ENCODE results near the gene PTPN9.
"Not testable (repeated sequence)": the region's sequence is repeated elsewhere in the genome, so short reads cannot be mapped to it uniquely, and the experiment has no call there.

Gene PTPN9

DNA sequence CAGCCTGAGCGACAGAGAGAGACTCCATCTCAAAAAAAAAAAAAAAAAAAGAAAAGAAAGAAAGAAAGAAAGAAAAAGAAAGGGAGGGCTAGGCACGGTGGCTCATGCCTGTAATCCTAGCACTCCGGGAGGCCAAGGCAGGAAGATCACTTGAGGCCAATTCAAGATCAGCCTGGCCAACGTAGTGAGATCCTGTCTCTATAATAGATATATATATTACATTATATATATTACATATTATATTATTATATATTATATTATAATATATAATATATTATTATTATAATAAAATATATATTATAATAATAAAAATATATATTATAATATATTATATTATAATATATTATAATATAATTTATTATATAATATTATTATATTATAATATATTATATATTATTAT is 48.9 kb downstream of the PTPN9 start:
- no peak for DNase-seq

DNA sequence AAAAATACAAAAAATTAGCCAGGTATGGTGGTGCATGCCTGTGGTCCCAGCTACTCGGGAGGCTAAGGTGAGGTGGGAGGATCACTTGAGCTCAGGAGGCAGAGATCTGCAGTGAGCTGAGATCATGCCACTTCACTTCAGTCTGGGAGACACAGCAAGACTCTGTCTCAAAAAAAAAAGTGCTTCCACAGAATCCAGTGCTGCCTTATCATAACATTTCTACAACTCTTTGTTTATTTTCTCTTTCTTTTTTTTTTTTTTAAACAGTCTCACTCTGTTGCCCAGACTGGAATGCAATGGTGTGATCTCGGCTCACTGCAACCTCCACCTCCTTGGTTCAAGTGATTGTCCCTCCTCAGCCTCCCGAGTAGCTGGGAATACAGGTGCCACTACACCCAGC is 53.4 kb downstream of the PTPN9 start:
- not testable (repeated sequence) for DNase-seq

DNA sequence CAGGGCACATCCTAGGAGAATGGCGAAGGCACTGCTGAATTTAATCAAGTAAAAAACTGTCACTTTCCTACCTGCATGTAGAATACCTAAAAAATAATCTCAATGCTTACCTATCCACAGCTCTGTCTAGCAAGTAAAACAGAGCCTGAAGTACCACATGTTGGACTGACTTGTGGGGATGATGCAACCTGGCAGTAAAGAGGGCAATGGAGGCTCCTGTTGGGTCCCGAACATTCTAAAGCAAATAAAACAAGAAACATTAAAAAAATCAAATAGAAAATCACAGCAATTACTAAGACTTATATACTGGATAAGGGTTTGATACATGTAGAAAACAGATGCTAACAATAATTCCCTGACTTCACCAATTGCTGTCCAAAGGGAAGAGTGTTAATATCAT is 56.1 kb downstream of the PTPN9 start:
- DNase-seq = no peak

DNA sequence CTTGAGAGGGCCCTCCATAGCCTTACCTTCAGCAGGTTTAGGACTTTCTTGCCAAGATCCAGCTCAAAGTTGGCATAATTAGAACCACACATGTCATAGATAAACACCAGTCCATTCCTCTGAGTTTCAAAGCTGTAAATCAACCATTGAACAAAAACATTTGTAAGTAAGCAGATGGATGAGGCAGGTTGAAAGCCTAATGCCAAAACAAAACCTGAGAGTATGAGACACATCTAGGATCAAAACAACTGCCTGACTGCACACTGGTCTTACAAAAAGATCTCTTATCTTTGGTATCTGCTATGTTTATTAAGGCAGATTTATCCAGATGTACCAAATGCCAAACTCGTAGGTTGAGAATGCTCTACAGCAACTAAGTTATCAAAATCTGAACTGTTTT is 61.9 kb downstream of the PTPN9 start:
- DNase-seq = no peak

DNA sequence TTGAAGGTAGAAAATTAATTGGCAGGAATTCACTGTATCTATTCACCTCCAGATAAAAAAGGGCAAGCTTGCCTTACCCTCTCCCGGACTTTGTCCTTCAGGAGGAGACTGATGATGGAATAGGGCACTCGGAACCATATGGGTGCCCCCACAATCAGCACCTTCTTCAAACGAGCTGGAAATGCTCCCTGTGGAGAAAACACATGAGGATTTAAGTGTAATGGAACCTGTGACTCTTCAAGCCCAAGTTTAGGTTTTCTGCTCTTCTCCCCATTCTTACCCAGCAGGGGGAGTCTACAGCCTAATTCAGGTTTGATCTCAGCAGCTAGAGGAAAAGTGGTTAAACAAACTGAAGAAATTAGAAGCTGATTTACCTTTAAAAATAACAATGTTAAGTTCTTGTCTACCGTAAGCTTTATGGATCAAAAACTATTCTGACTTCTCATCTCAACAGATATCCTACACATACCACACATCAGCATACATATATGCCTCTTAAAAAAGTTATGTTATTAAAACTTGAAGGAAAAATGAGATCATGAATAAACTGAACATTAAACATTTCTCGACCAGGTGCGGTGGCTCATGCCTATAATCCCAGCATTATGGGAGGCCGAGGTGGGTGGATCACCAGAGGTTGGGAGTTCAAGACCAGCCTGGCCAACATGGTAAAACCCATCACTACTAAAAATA is 70.1 kb downstream of the PTPN9 start:
- no peak for DNase-seq

DNA sequence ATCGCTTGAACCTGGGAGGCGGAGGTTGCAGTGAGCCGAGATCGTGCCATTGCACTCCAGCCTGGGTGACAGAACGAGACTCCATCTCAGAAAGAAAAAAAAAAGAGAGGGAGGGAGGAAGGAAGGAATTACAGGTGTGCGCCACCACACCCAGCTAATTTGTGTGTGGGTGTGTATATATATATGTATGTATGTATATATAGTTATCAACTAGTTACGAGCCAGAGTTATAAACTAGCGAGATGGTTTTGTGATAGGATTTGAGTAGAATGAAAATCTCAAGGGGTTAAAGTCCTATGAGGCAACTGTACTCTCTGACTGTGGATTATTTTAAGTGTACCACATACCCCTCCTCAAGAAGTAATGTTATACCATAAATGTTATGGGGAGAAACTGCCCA is 76.8 kb downstream of the PTPN9 start:
- DNase-seq = no peak

DNA sequence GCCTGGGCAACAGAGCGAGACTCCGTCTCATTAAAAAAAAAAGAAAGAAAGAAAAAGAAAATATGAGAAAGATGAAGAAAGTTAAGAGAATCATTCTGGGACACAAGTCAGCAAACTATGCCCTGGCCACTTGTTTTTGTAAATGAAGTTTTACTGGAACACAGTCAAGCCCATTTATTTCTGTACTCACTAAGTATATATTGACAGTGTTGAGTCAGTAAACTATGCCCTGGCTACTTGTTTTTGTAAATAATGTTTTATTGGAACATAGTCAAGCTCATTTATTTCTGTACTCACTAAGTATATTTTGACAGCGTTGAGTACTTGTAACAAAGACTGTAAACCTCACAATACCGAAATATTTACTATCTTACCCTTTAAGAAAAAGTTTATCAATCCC is 85.4 kb downstream of the PTPN9 start:
- DNase-seq = no peak

DNA sequence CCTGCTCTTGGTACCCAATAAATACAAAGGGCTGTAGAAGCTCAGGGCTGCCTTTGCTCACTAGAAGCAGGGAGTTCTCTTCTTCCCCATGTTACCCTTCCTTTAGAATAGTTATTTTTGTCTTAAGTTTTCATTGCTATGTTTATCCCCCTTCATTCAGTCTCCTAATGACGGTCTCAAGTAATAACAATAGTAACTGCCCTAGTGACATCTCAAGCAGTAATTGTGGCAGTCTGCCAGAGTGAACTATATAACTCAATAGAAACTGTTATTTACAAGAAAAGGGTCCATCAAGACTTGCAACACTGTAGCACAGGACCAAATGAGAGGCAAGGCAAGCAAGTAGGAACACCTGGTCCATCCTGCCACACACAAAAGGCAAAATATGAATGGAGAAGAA is 95.2 kb downstream of the PTPN9 start:
- no peak for DNase-seq

DNA sequence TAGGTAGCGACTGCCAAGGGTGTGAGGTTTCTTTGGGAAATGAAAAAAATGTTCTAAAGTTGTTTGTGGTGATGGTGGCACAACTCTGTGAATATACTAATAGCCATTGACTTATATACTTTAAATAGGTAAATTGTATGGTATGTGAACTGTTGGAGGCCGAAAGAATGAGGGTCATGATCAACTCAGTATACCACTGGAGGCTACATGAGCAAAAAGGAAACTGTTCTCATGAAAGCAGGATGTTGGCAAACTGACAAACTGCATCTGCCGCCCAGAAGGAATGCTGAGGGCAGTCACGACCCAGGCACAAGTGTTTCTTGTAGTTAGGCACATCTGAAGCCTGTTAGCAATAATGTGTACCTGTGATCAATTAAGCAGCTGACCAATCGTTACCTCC is 95.6 kb downstream of the PTPN9 start:
- DNase-seq = not testable (repeated sequence)

DNA sequence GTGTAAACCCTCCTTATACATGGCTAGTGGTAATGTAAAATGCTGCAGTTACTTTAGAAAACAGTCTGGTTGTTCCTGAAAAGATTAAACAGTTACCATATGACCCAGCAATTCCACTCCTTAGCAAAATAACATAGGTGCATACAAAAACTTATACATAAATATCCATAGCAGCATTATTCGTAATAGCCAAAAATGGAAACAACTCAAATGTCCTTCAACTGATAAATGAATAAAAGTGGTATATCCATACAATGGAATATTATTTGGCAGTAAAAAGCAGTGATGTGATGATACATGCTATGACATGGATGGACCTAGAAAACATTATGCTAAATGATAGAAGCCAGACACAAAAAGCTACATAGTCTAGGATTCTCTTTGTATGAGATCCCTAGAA is 96.0 kb downstream of the PTPN9 start:
- no peak for DNase-seq

DNA sequence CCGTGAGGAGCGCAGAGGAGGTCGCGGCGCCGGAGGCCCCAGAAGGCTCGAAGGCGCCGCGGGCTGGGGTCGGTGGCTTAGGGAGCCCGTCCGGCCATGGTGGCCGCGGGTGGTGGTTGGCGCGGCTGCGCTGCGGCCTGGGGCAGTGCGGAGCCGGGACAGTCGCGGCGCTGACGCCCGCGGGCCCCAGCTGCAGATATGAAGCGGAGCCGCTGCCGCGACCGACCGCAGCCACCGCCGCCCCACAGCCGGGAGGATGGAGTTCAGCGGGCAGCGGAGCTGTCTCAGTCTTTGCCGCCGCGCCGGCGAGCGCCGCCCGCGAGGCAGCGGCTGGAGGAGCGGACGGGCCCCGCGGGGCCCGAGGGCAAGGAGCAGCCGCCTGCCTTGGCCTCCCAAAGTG is 98.7 kb downstream of the PTPN9 start:
- DNase-seq = not testable (repeated sequence)

DNA sequence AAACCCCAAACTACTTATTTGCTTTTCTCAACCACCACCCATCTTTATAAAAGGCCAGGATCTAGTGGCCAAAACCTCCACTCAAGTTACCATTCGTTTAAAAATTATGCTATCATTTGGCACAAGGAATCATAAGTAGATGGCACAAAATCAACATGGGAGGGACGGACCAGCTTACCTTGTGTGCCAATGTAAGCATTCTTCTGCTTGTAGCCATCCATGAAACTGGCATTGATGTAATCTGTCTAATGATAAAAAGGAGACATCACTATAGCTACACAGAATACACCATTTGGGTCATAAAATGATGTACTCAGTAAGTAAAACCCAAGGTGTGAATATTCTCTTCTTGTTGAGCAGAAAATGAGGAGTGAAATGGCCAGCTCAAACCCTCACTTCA is 99.4 kb downstream of the PTPN9 start:
- DNase-seq = no peak

DNA sequence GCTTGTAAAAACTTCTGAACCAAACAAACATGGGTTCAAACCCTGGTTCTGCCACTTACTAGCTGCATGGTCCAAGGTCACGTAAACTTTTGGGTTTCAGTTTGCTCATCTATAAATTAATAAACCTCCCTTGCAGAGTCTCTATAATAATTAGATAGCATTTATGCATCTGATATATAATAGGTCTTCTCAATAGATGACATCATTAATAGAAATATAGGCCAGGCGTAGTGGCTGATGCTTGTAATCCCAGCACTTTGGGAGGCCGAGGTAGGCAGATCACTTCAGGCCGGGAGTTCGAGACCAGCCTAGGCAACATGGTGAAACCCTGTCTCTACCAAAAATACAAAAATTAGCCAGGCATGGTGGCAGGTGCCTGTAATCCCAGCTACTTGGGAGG is 102.0 kb downstream of the PTPN9 start:
- DNase-seq = not testable (repeated sequence)

DNA sequence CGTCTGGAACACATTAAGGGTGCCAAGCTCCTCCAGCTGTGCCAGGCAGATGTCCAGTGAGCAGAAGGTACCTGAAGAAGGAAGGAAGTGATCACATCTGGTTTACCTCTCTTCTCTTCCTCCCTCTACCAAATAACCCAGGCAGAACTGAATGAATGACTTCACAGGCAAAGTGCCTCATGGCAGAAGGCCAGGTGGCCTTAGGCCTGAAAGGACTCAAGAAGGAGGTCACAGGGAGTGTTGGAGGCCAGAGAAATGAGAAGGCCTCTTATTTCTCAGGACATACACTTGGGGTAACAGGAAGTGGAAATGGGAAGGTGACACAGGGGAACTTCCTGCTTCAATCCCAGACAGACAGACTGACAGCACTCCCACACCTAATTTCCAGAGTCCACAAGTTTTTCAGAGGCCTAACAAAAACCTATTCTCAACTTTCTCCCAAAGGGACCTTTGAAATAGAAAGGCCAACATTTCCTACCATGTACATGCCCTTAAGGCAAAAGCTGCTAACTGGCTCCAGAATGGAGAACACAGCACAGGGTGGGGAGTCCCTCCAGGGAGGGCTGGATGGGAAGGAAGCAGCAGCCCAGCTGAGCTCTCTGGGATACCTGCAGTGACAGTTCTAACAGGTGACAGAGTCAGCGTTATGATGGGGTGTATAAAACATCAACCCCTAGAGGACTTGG is 110.1 kb downstream of the PTPN9 start:
- no peak for DNase-seq

DNA sequence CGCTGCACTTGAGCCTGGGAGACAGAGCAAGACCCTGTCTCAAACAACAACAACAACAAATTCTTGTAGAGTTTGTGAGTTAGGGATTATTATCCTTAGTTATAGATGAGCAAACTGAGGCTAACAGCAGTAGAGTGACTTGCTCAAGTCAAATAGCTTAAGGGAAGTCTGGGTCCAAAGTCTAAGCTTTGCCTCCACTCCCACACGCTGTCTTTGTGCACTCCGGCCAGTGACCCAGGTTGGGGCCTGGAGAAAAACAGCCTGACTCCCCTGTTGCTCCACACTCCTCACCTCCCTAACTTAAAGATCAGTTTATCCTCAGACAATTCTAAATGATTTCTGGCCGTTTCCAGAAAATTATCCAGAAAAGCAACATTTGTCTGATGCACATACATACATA is 118.5 kb downstream of the PTPN9 start:
- no peak for DNase-seq

DNA sequence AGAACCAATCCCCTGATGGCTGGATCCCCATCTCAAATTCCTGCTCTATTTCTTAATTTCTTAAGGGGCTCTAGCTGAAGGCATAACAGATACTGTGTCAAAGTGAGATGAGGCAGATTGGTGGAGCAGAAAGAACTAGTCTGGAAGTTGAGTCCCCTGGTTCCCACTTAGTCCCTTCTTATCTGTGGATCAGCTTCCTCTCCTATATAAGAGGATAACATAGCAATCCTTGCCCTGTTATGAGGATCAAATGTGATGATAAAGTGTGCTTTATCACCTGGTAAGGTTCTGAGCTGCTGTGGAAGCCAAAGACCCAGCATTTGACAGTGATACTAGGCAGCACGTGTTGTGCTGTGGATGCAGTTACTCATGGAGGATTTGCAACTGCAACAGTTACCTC is 119.5 kb downstream of the PTPN9 start:
- DNase-seq = no peak

DNA sequence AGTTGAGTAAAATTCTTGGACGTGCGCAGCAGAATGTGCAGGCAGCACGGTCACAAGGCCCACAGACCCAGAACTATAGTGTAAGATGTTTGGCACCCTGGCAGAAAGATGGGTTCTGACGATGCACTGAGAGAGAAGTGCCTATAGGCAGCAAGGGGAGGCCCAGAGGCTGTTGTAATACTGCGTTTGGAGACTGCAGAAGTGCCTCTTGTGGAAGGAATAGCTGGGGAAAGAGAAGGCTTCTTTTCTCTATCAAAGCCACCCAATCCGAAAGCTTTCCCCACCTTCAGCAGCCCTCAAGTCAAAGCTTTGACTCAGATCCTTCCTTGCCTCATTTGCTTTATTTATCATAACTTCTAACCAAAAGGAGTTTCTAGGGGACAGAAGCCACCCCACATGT is 122.4 kb downstream of the PTPN9 start:
- no peak for DNase-seq

DNA sequence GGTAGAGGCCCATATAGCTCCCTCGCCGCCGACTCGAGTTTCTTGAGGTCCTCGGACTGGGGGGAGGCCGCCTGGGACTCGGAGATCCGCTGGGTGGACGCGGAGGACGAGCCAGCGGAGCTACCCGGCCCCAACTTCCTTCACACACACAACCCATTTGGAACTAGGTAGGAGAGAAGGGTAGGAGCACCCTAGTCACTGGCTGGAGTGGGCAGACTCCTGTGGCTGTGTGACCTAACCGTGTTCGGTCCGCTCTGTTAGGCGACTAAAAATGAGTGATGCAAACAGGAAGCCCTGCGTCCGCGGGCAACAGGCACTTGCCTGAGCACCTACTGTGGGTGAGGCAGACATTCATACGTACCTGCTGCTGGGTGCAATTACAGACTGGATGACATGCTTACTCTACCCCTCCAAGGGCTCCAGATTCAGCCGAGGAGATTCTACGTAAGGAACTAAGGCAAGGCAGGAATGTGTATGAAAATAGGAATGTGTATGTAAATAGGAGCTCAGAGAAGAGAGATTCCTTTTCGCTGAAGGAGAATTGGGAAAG is 123.1 kb downstream of the PTPN9 start:
- DNase-seq = peak; percentile 85

DNA sequence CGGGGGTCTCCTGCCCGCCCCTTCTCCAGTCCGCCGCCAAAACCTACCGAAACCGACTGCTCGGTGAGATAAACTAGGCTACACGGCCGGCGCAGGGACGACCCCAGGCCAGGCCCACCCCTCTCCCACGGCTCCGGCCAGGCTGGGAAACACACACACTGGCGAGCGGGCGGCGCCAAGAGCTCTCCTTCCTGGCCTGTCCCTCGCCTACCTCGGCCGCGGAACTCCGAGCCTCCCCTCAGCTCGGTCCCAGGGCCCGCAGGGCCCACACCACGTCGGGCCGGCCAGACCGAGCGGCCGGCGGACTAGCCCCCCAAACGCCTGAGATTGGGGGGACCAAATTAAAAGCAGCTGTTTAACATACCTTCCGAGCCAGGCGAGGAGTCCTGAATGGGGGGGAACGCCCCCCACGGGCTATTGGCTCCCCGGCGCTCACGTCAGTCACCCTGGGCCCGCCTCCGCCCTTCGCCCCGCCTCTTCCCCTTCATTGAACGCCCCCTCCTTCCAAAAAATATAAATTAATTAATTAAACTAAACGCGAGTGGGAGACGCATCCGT is 123.6 kb downstream of the PTPN9 start:
- peak; percentile 90 for DNase-seq

DNA sequence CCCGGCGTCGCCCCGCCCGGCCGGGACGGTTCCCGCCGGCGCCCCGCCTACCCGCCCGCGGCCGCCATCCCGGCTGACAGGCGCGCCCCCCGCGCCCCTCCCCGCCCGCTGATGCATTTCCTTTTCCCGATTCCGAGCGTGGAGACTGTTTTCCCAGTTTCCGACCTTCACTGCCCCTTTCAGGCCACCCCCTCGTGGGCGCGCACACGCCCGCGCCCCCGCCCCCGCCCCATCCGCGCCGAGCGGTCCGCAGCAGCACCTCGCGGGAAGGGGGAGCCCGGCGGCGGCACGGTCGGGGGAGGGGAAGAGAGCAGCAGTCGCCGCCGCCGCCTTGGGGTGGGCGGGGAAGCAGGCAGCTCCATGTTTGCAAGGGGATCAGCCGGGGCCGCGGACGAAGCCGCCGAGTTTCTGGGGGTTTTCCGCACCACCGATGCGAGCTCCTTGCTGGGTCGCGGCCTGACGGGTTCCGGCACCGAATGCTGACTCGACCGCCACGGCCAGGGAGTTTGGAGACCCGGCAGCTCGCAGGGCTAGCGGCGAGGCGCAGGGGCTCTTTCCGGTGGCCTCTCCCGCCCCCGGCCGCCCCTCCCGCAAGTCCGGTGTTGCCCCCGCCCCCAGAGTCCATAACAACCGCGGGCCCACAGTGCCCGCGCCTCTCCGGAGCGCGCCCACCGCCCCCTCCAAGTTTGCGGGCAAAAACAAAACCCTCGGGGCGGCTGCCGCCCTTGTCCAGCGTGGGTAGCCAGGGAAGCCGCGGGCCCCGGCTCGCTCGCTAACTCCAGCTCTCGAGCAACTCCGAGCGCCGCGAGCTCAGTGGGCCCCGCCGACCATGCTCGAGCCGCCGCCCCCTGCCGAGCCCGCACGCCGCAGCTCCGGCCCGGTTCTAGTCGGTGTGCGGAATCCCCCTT is 124.4 kb downstream of the PTPN9 start:
- peak; percentile 82 for DNase-seq

DNA sequence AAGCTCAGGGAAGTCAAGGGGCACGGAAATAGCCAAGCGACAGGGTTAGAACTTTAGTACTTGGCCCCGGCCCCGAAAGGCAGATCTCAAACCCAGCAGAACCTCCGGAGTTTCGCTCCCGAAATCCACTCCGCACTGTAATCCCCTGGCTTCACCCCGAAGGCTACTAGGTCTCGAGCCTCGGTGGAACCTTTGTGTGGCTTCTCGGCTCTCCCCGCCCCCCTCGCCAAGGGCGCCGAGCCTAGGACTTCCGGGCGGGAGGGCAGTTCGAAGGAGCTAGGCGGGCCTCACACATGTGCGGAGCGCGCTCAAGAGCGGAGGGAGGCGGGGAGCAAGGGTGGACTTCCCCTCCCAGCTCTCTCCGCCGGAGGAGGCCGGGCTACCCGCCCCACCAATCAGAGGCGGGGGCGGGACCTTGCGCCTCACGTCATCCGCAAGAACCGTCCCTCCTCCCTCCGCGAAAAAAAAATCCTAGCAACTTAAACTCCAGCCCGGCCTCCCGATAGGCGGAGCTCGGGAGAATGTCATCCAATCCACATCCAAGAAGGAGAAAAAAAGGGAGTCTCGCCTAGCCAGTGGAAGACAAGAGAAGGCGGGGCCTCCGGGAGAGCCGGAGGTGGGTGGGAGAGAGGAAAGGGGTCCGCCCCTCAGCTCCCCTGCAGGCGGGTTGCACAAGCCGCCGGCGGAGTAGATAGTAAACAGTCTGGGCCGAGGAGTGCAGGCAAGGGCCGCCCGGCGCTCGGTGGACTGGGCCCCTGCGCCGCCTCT is 125.2 kb downstream of the PTPN9 start:
- DNase-seq = peak; percentile 100
